Measurements from ENCODE around the gene MIER2.

MIER2 gene

GRCh38 chr19:340620-341385 is 3.8 kb downstream of the MIER2 start:
- no peak overlapping the region for H3K9ac ChIP-seq (ENCODE audit: low read depth, low read length)
- peaks cover 22% of the 10 kb centered on the region for H3K36me3 ChIP-seq (ENCODE audit: insufficient read depth, low read length)
- H3K9me3 ChIP-seq (ENCODE audit: insufficient read depth, low read depth, low read length), result no peaks in the 10 kb centered on the region
- WGBS, result 89% methylated on average over 15 of the region's 15 CpGs
- peaks cover 5% of the 10 kb centered on the region; the same call in 1 of the 2 replicates for H3K4me1 ChIP-seq (ENCODE audit: insufficient read depth, low read length)
- H3K4me3 ChIP-seq (ENCODE audit: low read length), result no peak overlapping the region
- no peak overlapping the region for H3K27ac ChIP-seq (ENCODE audit: low read depth, low read length)
- H3K27me3 ChIP-seq (ENCODE audit: insufficient read depth, low read length), result peaks cover 8% of the 10 kb centered on the region; the same call in 1 of the 2 replicates

- Histone ChIP-seq H3K27ac (ENCODE audit: low read depth, low read length) (no peak overlapping the region), H3K4me1 (ENCODE audit: insufficient read depth, low read length) (peaks cover 5% of the 10 kb centered on the region; the same call in 1 of the 2 replicates), H3K36me3 (ENCODE audit: insufficient read depth, low read length) (peaks cover 33% of the 10 kb centered on the region), H3K9me3 (ENCODE audit: insufficient read depth, low read depth, low read length) (no peaks in the 10 kb centered on the region), H3K9ac (ENCODE audit: low read depth, low read length) (no peak overlapping the region), H3K4me3 (ENCODE audit: low read length) (no peak overlapping the region), H3K27me3 (ENCODE audit: insufficient read depth, low read length) (no peaks in the 10 kb centered on the region)
- 91% methylated on average over 10 of the region's 10 CpGs for WGBS
Measured at GRCh38 chr19:339262-339887, 5.2 kb downstream of the MIER2 start.

- no peaks in the 10 kb centered on the region for H3K27me3 ChIP-seq (ENCODE audit: insufficient read depth, low read length)
- no peaks in the 10 kb centered on the region for H3K9me3 ChIP-seq (ENCODE audit: insufficient read depth, low read depth, low read length)
- peaks cover 5% of the 10 kb centered on the region; the same call in 1 of the 2 replicates for H3K4me1 ChIP-seq (ENCODE audit: insufficient read depth, low read length)
- 91% methylated on average over 5 of the region's 5 CpGs for WGBS
- no peak overlapping the region for H3K4me3 ChIP-seq (ENCODE audit: low read length)
- no peak overlapping the region for H3K27ac ChIP-seq (ENCODE audit: low read depth, low read length)
- no peak overlapping the region for H3K9ac ChIP-seq (ENCODE audit: low read depth, low read length)
- peaks cover 39% of the 10 kb centered on the region for H3K36me3 ChIP-seq (ENCODE audit: insufficient read depth, low read length)
Measured at GRCh38 chr19:338421-338820, 6.2 kb downstream of the MIER2 start.

- 95% methylated on average over 20 of the region's 20 CpGs for WGBS
- no peaks in the 10 kb centered on the region for H3K4me1 ChIP-seq (ENCODE audit: insufficient read depth, low read length)
- no peaks in the 10 kb centered on the region for H3K27me3 ChIP-seq (ENCODE audit: insufficient read depth, low read length)
- H3K36me3 ChIP-seq (ENCODE audit: insufficient read depth, low read length), result peaks cover 41% of the 10 kb centered on the region
- H3K9me3 ChIP-seq (ENCODE audit: insufficient read depth, low read depth, low read length), result no peaks in the 10 kb centered on the region
- no peak overlapping the region for H3K9ac ChIP-seq (ENCODE audit: low read depth, low read length)
- H3K4me3 ChIP-seq (ENCODE audit: low read length), result no peak overlapping the region
- H3K27ac ChIP-seq (ENCODE audit: low read depth, low read length), result no peak overlapping the region
Measured at GRCh38 chr19:336067-336614, 8.5 kb downstream of the MIER2 start.

GRCh38 chr19:335486-336066 is 9.0 kb downstream of the MIER2 start:
- Histone ChIP-seq H3K36me3 (ENCODE audit: insufficient read depth, low read length) (peaks cover 41% of the 10 kb centered on the region), H3K27ac (ENCODE audit: low read depth, low read length) (no peak overlapping the region), H3K27me3 (ENCODE audit: insufficient read depth, low read length) (no peaks in the 10 kb centered on the region), H3K4me3 (ENCODE audit: low read length) (no peak overlapping the region), H3K4me1 (ENCODE audit: insufficient read depth, low read length) (no peaks in the 10 kb centered on the region), H3K9ac (ENCODE audit: low read depth, low read length) (no peak overlapping the region), H3K9me3 (ENCODE audit: insufficient read depth, low read depth, low read length) (no peaks in the 10 kb centered on the region)
- WGBS, result 91% methylated on average over 21 of the region's 21 CpGs

GRCh38 chr19:335072-335471 is 9.5 kb downstream of the MIER2 start:
- H3K4me3 ChIP-seq (ENCODE audit: low read length), result no peak overlapping the region
- WGBS, result 87% methylated on average over 9 of the region's 9 CpGs
- no peaks in the 10 kb centered on the region for H3K27me3 ChIP-seq (ENCODE audit: insufficient read depth, low read length)
- no peaks in the 10 kb centered on the region for H3K9me3 ChIP-seq (ENCODE audit: insufficient read depth, low read depth, low read length)
- no peak overlapping the region for H3K9ac ChIP-seq (ENCODE audit: low read depth, low read length)
- no peaks in the 10 kb centered on the region for H3K4me1 ChIP-seq (ENCODE audit: insufficient read depth, low read length)
- peaks cover 40% of the 10 kb centered on the region for H3K36me3 ChIP-seq (ENCODE audit: insufficient read depth, low read length)
- H3K27ac ChIP-seq (ENCODE audit: low read depth, low read length), result no peak overlapping the region

- Histone ChIP-seq H3K36me3 (ENCODE audit: insufficient read depth, low read length) (peaks cover 41% of the 10 kb centered on the region), H3K27ac (ENCODE audit: low read depth, low read length) (no peak overlapping the region), H3K9ac (ENCODE audit: low read depth, low read length) (no peak overlapping the region), H3K27me3 (ENCODE audit: insufficient read depth, low read length) (no peaks in the 10 kb centered on the region), H3K9me3 (ENCODE audit: insufficient read depth, low read depth, low read length) (no peaks in the 10 kb centered on the region), H3K4me1 (ENCODE audit: insufficient read depth, low read length) (no peaks in the 10 kb centered on the region), H3K4me3 (ENCODE audit: low read length) (no peak overlapping the region)
- WGBS, result 96% methylated on average over 19 of the region's 19 CpGs
Measured at GRCh38 chr19:334296-335071, 10.1 kb downstream of the MIER2 start.

GRCh38 chr19:330503-330902 is 14.1 kb downstream of the MIER2 start:
- 95% methylated on average over 4 of the region's 8 CpGs for WGBS
- Histone ChIP-seq H3K36me3 (ENCODE audit: insufficient read depth, low read length) (peaks cover 79% of the 10 kb centered on the region), H3K27ac (ENCODE audit: low read depth, low read length) (no peak overlapping the region), H3K4me3 (ENCODE audit: low read length) (no peak overlapping the region), H3K4me1 (ENCODE audit: insufficient read depth, low read length) (no peaks in the 10 kb centered on the region), H3K9me3 (ENCODE audit: insufficient read depth, low read depth, low read length) (peaks cover 6% of the 10 kb centered on the region; the same call in 1 of the 2 replicates), H3K27me3 (ENCODE audit: insufficient read depth, low read length) (no peaks in the 10 kb centered on the region), H3K9ac (ENCODE audit: low read depth, low read length) (no peak overlapping the region)

GRCh38 chr19:329876-330275 is 14.7 kb downstream of the MIER2 start:
- Histone ChIP-seq H3K27me3 (ENCODE audit: insufficient read depth, low read length) (no peaks in the 10 kb centered on the region), H3K9ac (ENCODE audit: low read depth, low read length) (no peak overlapping the region), H3K27ac (ENCODE audit: low read depth, low read length) (no peak overlapping the region)

GRCh38 chr19:328025-328505 is 16.5 kb downstream of the MIER2 start:
- H3K27ac ChIP-seq (ENCODE audit: low read depth, low read length), result no peak overlapping the region
- no peaks in the 10 kb centered on the region for H3K27me3 ChIP-seq (ENCODE audit: insufficient read depth, low read length)
- WGBS, result 96% methylated on average over 3 of the region's 4 CpGs
- H3K9me3 ChIP-seq (ENCODE audit: insufficient read depth, low read depth, low read length), result peaks cover 6% of the 10 kb centered on the region; the same call in 1 of the 2 replicates
- no peak overlapping the region for H3K9ac ChIP-seq (ENCODE audit: low read depth, low read length)
- peaks cover 86% of the 10 kb centered on the region for H3K36me3 ChIP-seq (ENCODE audit: insufficient read depth, low read length)
- H3K4me3 ChIP-seq (ENCODE audit: low read length), result no peak overlapping the region
- no peaks in the 10 kb centered on the region for H3K4me1 ChIP-seq (ENCODE audit: insufficient read depth, low read length)

More at GRCh38 chr19:329876-330275, 14.7 kb downstream of the MIER2 start:
- Histone ChIP-seq H3K4me3 (ENCODE audit: low read length) (no peak overlapping the region), H3K9me3 (ENCODE audit: insufficient read depth, low read depth, low read length) (peaks cover 6% of the 10 kb centered on the region; the same call in 1 of the 2 replicates), H3K4me1 (ENCODE audit: insufficient read depth, low read length) (no peaks in the 10 kb centered on the region), H3K36me3 (ENCODE audit: insufficient read depth, low read length) (peaks cover 79% of the 10 kb centered on the region)
- 96% methylated on average over 7 of the region's 7 CpGs for WGBS

All from HUES64 (cell line).